ENCODE data around the gene RNASE1.
A peak's percentile ranks its signal among the peaks of the same experiment; 100 is the strongest.
"Not testable (repeated sequence)": the region's sequence is repeated elsewhere in the genome, so short reads cannot be mapped to it uniquely, and the experiment has no call there.

Gene RNASE1

DNA sequence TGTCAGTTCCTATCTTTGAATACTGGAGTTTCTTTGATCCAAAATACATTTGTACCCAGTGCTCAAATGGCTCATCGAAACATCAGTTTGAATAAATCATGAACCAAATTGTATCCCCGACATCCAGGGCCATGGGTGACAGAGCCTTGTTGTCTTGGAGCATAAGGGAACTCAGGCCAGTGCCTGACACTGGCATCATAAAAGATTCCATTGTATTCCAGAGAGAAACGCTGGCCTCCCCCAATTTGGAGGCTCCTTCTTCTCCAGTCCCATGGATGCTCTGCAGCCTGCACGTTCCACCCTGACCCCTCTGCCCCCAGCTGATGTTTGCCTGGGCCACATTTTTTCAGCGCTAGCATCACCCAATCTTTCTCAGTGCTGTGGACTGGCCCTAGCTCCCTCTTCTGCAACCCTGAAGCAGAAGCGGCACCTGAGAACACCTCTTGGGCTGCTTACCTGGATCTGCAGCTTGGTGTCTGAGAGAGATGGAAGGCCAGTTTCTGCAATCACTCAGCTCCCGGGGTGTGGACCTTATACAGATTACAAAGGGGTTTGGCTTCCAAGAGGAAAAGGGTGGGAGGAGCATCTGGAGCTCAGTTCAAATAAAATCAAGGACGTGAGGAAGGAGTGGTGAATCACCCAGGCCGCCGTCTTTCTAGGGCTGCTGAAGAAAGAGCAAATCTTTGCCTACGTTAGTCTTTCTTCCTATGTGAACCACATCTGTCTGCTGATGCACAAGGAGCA, at the start of gene RNASE1:
RNASE1 (minus strand) TSS at position 504 of the 744 bp plus-strand sequence. CDS start 776 bp downstream, outside the sequence.
- DNase-seq, result no peak

DNA sequence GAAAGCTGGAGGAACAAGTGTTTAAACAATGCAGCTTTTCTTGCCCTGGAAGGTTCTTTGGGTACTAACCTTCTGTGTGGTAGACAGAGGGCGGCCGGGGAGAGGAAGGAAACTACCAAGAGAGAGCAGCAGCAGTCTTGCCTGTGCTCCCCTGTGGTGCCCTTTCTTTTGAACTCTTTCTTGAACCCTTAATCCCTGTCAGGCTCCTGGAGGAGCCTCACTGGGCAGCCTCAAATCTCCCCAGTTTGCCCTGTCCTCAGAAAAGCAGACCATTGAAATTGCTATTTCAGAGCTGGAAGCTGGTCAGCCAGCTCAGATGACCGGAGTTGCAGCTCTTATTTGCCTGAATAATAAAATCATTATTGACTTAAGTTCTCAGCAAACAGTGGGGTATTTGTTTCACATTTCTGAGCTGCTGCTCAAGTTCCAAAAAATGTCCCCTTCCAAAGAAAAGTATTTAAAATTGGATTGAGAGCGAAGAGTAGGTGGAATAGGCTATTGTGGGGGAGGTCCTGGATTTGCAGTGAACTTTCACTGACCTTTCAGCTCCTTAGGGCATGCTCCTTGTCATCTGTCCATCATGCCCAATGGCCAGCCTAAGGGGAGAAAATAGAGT, 46.4 kb upstream of the RNASE1 start:
- DNase-seq, result peak; percentile 6

DNA sequence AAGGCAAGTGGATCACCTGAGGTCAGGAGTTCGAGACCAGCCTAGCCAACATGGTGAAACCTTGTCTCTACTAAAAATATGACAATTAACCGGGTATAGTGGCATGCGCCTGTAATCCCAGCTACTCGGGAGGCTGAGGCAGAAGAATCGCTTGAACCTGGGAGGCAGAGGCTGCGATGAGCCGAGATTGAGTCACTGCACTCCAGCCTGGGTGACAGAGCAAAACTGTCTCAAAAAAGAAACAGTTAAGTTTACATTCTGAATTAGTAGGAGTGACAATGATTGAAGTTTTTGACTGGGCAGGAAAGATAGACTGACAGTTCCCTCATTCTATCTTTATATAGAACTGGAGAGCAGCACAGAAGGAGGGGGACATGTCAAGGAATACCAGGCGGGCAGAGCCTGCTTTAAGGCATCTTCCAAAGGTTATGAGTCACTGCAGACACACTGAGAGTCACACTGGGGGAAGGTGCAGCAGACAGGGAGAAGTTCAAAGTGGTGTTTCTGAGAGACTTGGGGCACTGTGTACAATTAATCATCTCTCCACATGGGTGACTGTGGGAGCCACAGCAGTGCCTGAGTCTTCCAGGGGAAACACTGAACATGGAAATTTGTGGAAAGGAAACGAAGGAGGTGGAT, 45.8 kb upstream of the RNASE1 start:
- no peak for DNase-seq

DNA sequence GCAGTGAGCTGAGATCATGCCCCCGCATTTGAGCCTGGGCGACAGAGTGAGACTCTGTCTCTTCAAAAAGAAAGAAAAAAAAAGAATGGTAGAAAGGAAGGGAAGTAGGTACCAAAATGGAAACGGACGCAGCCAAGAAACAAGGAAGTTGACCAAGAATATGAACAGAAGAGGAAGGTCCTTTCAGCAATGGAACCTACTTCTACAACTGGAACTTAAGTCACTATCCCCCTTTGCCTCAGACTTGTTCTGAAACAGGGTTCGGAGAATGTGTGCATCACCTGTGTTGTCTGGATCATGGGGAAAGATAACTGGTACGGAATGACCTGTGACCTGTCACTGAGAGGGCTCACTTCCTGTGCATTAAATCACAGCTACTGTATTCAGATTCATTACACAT, 43.9 kb upstream of the RNASE1 start:
- no peak for DNase-seq

DNA sequence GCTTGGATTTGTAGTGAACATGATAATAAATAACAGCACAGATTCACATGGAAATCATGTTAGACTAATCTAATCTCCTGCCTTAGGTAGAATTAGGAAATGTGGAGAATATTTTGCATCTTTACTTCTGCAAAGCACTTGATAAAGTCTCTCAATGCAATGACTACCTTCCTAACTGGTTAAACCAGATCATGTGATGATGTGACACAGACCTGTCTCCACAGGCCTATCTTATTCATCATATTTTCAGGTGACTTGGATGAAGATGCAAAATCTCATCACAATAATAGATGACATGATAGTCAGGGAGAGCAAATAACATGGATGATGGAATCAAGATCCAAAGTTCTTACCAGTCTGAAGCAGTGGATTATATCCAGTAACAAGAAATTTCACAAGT, 38.5 kb upstream of the RNASE1 start:
- no peak for DNase-seq

DNA sequence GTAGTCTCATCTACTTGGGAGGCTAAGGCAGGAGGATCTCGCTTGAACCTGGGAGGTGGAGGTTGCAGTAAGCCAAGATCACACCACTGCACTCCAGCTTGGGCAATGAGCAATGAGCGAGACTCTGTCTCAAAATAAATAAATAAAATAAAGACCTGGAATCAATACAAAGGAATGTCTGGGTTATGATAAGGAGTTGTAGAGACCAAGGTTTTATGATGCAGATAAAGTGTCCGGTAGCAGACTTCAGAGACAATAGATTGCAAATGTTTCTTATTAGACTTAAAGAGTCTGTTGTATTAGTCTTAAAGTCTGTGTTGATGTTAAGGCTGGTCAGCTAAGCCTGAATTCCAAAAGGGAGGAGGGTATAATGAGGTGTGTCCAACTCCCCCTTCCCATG, 35.2 kb upstream of the RNASE1 start:
- DNase-seq, result no peak

DNA sequence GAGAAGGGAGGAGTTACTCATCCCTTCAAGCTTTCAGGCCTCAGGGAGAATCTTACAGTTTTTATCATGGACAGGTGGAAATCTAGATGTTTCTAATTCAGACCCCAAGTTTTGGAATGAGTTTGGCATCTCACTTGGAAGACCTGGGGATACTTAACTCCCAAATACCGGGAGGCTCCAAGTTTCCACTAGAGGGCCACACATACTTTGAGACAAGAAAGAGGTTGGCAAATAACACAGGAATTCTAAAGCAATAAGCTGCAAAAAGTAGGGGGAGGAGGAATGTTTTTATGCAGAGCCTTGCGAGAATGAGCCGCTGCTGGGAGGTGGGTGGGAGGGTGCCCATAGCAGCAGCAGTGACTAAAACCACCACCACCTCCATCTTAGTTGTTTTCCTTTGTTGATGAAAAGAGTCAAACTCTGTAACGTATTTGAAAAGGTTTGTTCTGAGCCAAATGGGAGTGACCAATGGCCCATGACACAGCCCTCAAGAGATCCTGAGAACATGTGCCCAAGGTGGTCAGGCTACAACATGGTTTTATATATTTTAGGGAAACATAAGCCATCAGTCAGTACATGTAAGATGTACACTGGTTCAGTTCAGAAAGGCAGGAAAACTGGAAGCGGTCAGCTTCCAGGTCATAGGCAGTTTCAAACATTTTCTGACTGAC, 34.2 kb upstream of the RNASE1 start:
- DNase-seq, result peak; percentile 33

DNA sequence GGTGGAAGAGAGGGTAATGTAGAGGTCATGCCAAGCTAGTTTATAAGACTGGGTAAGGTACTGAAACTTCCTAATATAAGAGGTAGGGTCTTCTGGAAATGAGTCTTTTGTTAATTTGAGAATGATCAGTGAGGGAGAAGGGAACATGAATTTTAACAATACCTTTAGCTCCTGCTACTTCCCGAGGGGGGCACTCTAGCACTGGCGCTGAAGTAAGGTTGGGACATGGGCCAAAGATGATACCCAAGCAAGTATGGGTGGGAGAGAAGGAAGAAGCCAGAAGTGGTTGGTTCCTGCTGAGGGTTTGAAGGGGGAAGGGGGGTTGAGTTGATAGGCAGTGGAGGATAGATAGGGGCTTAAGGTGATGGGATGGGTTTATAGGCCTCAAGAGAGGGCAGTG, 32.3 kb upstream of the RNASE1 start:
- DNase-seq, result no peak

DNA sequence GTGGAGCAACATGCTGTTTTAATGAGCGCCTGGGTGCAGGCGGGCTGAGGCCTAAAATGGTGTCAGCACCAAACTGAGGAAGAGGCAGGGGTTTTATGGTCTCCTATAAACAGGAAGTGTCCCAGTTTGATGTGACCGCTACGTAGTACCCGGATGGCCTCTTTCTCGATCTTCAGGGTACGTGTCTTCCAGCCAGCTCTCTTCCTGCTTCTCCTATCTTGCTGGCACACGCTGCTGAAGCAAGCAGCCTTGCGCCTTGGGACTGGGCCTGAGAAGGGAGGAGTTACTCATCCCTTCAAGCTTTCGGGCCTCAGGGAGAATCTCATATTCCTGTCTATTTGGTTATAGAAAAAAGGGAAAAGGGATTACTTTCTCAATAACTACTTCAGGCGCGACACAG, 28.2 kb upstream of the RNASE1 start:
- no peak for DNase-seq

DNA sequence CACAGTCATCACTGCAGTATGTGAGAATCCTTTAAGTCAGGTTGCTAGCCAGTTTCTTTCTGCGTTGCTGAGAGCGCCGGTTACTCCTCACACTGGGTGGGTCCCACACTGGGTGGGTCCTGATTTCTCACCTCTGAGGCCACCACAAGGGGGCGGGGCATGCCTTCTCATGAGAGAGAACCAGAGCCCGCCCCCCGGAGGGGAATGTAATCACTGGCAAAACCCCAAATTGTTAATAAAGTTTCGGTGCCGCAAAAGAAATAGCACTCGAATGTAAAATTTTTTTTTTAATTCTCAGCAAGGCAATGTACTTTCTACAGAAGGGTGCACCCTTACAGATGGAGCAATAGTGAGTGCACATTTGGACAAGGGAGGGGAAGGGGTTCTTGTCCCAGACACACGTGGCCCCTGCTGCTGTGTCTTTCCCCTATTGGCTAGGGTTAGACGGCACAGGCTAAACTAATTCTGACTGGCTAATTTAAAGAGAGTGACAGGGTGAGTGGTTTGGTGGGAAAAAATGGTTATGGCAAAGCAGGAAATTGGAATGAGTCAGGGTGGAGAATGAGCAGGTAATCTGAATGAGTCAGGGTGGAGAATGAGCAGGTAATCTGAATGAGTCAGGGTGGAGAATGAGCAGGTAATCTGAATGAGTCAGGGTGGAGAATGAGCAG, 25.5 kb upstream of the RNASE1 start:
- DNase-seq, result not testable (repeated sequence)

DNA sequence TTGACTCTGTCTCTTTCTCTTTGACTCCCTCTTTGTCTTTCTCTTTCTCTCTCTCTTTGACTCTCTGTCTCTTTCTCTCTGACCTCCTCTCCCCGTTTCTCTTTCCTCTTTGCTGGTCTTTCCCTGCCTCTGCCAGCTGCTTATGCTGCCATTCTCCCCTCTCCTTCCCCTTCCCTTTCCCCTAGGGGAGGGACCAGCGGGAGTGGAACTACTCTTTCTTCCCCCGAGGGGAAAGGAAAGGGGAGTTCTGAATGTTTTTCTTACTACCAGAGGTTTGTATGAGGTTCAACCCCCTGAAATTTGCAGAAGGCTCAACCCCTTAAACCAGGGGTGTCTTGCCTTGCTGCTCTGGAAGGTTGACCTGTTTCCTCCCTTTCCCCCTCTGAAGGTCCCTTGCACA, 24.7 kb upstream of the RNASE1 start:
- DNase-seq, result no peak

DNA sequence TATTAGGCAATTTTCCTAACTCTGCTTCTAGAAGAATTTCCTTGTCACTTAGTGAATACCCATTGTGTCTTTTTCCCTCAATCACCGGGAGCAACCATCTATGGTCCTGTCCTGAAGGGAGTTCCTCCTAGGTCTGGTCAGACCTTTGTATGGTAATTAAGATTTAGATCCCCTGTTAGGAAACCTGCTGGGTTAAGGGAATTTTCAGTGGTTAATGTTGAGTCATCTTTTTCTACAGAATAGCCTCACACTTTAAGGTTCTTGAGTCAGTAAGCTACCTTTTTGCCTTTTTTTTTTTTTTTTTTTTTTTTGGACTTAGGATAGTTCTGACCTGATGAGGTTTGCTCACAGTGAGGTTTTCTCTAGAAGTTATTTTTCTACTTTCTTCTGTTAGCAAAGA, 24.0 kb upstream of the RNASE1 start:
- DNase-seq, result not testable (repeated sequence)

DNA sequence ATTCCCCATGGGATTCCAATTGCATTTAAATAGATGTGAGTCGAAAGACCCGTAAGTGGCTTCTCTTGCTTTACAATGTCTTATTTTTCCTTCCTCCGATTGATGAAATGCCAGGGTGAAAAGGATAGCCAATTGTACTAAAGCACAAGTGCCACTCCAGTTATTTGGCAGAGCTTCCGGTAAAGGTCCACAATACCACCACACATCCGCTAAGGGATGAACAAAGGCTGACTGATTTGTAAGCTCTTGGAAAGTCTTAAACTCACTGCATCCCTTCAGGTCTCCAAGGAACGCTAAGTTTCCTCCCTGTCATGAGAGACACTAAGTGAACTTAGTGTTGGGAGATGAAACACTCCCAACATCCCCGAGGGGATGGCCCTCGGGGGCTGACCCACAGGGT, 21.2 kb upstream of the RNASE1 start:
- no peak for DNase-seq

DNA sequence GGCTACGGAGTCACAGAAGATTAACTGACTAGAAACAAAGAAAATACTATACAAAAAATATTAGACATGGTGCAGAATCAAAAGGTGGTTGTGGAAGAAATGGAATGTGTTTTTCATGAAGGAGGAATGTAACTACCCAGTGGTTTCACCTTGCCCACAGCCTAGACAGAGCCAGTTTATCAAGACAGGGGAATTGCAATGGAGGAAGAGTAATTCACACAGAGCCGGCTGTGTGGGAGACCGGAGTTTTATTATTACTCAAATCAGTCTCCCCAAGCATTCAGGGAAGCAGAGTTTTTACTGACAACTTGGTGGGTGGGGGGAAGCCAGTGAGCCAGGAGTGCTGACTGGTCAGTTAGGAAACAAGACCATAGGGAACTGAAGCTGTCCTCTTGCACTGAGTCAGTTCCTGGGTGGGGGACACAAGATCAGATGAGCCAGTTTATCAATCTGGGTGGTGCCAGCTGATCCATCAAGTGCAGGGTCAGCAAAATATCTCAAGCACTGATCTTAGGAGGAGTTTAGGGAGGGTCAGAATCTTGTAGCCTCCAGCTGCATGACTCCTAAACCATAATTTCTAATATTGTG, 19.0 kb upstream of the RNASE1 start:
- DNase-seq, result not testable (repeated sequence)

DNA sequence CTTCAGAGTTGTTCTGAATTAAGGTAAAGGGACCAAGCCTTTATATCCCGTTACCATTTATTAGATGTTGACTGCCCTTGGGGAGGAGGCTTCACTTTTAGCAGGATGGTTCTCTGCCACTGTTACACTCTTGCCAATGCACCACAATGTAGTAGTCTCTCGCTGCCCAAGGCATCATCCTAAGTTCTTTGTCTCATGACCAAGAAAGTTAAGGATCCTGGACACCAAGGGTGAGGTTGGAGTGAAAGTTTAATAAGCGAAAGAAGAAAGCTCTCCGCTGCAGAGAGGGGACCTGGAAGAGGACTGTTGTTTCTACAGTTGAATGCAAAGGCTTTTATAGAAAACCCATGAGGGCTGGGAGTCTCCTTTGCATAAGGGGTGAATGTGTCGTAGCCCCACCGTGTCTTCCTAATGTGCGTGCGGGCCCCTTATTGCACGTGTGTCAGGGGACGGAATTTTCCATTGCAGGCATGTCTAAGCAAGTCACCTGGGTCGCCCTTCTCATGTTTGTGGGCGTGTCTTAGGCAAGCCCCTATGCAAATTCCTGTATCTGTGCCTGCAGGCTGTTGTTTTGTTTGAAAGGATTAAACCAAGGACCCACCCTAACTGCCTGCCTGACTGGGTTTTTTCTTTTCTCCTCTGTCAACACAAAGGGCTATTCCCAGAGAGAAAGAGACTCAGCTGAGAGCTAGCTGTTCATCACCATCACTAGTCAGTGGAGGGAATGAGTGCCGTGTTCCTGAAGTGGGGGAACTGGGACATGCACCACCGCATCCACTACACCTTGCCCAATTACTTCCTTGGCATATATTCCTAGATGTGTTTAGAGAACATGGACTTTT, 17.6 kb upstream of the RNASE1 start:
- no peak for DNase-seq

DNA sequence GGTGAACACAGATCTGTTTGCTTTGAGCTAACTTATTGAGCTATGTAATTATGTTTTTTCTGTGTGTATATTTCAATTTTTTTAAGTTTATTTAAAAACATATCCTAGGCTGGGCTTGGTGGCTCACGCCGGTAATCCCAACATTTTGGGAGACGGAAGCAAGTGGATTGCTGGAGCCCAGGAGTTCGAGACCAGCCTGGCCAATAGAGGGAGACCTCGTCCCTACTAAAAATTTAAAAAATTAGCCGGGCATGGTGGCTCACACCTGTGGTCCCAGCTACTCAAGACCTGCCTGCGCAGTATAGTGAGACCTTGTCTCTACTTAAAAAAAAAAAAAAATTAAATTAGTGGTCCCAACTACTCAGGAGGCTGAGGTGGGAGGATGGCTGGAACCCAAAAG, 16.2 kb upstream of the RNASE1 start:
- DNase-seq, result no peak

DNA sequence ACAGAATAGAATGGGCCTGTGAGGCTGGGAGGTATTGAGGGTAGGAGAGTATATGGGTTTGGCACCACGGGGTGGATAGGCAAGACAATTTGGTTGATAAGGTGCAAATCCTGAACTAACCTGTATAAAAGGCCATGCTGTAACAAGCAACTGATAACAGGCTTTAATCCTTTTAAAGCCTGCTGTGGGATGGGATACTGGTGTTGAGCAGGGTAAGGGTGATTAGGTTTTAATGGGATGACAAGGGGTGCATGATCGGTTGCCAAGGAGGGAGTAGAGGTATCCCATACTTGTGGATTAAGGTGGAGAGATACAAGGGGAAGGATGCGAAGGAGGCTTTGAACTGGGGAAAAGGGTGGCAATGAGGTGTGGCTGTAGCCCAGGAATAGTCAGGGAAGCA, 13.3 kb upstream of the RNASE1 start:
- not testable (repeated sequence) for DNase-seq

DNA sequence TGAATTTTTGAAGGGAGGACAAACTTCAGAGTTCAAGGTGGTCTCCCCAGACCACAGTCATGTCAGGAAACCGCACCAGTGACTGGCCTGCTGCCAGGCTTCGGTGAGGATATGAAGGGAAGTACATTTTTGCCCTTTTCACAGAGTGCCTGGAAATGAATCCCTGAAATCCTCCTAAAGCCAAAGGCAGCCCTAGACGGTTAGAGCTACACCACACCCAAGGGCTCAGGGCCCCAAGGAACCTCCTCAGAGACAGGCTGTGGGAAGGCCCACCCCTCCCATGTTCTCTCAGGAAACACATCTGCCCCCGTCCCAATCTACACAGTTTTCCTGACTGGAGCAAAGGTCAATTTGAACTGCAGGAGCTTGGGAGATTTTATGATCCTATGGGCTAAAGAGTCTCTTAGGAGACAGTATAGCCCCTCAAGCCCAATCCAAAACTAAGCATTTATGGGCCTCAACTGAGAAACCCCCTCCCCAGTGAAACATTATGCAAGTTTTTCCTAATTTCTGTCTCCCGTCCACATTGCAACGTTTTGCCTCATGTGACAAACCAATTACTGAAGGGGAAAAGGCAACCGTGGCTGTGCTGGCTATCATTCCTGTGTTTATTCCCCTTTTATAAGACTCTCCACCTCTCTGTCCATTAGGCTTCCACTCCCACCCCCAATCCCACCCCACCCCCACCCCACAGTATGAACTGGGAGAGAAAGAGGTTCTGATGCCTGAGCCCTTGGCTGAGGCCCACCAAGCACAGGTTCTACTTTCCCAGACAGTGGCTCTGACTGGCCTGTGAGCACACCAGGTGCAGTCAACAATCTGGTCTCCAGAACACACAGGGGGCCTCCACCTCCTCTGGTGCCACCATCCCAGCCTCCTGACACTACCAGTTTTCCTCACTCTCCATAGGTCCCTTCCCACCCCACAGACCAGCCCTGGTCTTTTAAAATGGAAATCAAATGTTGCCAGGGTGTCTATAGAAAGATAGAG, 9.6 kb upstream of the RNASE1 start:
- DNase-seq, result no peak

DNA sequence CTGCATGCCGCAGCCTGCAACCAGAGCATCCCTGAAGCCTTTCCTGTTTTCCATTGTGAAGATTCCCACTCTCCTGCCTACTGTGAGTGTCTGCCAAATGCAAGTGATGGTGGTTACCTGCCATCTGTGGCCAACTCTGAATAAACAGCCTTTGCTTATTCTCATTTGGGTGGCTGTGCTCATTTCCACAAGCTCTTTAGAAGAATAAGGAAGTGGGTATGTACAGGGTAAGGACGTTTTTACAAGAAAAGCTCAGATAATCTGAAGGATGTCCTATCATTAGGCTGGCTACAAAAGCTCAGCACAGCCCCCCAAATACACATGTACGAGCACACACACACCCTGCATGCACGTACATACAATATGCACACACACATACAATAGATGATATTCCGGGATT, 7.3 kb upstream of the RNASE1 start:
- no peak for DNase-seq

DNA sequence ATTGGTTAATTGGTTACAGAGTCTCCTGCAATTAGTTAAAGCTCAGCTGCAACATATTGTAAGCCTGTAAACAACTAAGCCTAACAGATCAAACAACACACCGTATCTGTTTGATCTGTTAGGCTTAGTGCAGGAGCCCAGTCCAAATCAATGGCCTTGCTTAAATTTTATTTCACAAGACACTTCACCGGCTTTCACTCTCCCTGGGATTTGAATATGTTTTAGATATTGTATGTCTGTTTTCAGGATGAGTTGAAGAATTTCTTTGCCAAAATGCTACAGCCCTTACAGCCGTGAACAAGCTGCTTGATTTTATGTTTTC, 5.5 kb upstream of the RNASE1 start:
- DNase-seq, result no peak
